SK-N-SH treated with all-trans-retinoic acid at 6 μM for 48 hours (cell line): ENCODE data around the gene ATP2A2.

Source experiments
- ATAC-seq: fragments of 200-7000 bp; cut with Tn5 transposase; 3 replicates; pipeline ENCODE4 v1.9.1; 2020; ENCODE audit warnings: mild to moderate bottlenecking, moderate library complexity
- ARNTL ChIP-seq: fragments of 450-650 bp; formaldehyde crosslinking; IDR thresholded peaks from 2 replicates; pipeline ENCODE4 v1.5.0; 2020; ENCODE audit warnings: low read depth, mild to moderate bottlenecking, moderate library complexity, borderline replicate concordance
- BACH2 ChIP-seq: fragments of 250-450 bp; sonication (Bioruptor Pico); IDR thresholded peaks from 2 replicates; pipeline ENCODE4 v1.9.0; 2021; ENCODE audit warnings: mild to moderate bottlenecking, borderline replicate concordance
- CSDC2 ChIP-seq: fragments of 250-450 bp; sonication (Bioruptor Pico); IDR thresholded peaks from 2 replicates; pipeline ENCODE4 v1.5.0; 2020; ENCODE audit warnings: mild to moderate bottlenecking, moderate library complexity
- ESRRG ChIP-seq: fragments of 250-450 bp; sonication (Bioruptor Pico); IDR thresholded peaks from 2 replicates; pipeline ENCODE4 v1.6.1; 2021; ENCODE audit warnings: mild to moderate bottlenecking
- GLIS3 ChIP-seq: fragments of 250-450 bp; sonication (Bioruptor Pico); IDR thresholded peaks from 2 replicates; pipeline ENCODE4 v1.5.0; 2020; ENCODE audit warnings: mild to moderate bottlenecking, moderate library complexity
- ISL1 ChIP-seq: fragments of 250-450 bp; sonication (Bioruptor Pico); IDR thresholded peaks from 2 replicates; pipeline ENCODE4 v2.1.2; 2022; ENCODE audit warnings: mild to moderate bottlenecking, moderate library complexity
- OSR1 ChIP-seq: fragments of 250-450 bp; sonication (Bioruptor Pico); IDR thresholded peaks from 2 replicates; pipeline ENCODE4 v1.8.0; 2022; ENCODE audit warnings: moderate library complexity, mild to moderate bottlenecking, inconsistent platforms
- PATZ1 ChIP-seq: fragments of 250-450 bp; sonication (Bioruptor Pico); IDR thresholded peaks from 2 replicates; pipeline ENCODE4 v1.8.0; 2020; ENCODE audit warnings: mild to moderate bottlenecking, moderate library complexity, borderline replicate concordance
- POU6F1 ChIP-seq: fragments of 250-450 bp; sonication (Bioruptor Pico); IDR thresholded peaks from 2 replicates; pipeline ENCODE4 v1.8.0; 2021; ENCODE audit warnings: low read depth, mild to moderate bottlenecking, moderate library complexity, borderline replicate concordance
- PPARA ChIP-seq: fragments of 250-450 bp; sonication (Bioruptor Pico); IDR thresholded peaks from 2 replicates; pipeline ENCODE4 v1.5.0; 2020; ENCODE audit warnings: mild to moderate bottlenecking, borderline replicate concordance
- RARB ChIP-seq: fragments of 250-450 bp; sonication (Bioruptor Pico); IDR thresholded peaks from 2 replicates; pipeline ENCODE4 v1.8.0; 2021; ENCODE audit warnings: mild to moderate bottlenecking, moderate library complexity
- TCF4 ChIP-seq: fragments of 250-450 bp; sonication (Bioruptor Pico); IDR thresholded peaks from 2 replicates; pipeline ENCODE4 v1.8.0; 2021; ENCODE audit warnings: mild to moderate bottlenecking, moderate library complexity, borderline replicate concordance
- TOX ChIP-seq: fragments of 250-450 bp; sonication (Bioruptor Pico); IDR thresholded peaks from 2 replicates; pipeline ENCODE4 v1.8.0; 2021; ENCODE audit warnings: mild to moderate bottlenecking, moderate library complexity, borderline replicate concordance
- ZC3H10 ChIP-seq: fragments of 250-450 bp; sonication (Bioruptor Pico); IDR thresholded peaks from 2 replicates; pipeline ENCODE4 v1.5.1; 2021; ENCODE audit warnings: mild to moderate bottlenecking, moderate library complexity
- ZFP30 ChIP-seq: fragments of 450-650 bp; formaldehyde crosslinking; IDR thresholded peaks from 2 replicates; pipeline ENCODE4 v1.5.0; 2022; ENCODE audit warnings: mild to moderate bottlenecking, moderate library complexity
- ZNF565 ChIP-seq: fragments of 450-650 bp; formaldehyde crosslinking; conservative IDR thresholded peaks from 2 replicates; pipeline ENCODE4 v1.5.0; 2020; ENCODE audit warnings: low read depth, mild to moderate bottlenecking, moderate library complexity
- ZNF70 ChIP-seq: fragments of 450-650 bp; formaldehyde crosslinking; IDR thresholded peaks from 2 replicates; pipeline ENCODE4 v1.5.0; 2020; ENCODE audit warnings: mild to moderate bottlenecking, moderate library complexity
- TF ChIP-seq, protein P1 (sequence below): fragments of 250-450 bp; sonication (Bioruptor Pico); IDR thresholded peaks from 2 replicates; pipeline ENCODE4 v1.5.1; 2021; ENCODE audit warnings: mild to moderate bottlenecking, moderate library complexity
- TF ChIP-seq, protein P2 (sequence below): fragments of 250-450 bp; sonication (Bioruptor Pico); IDR thresholded peaks from 2 replicates; pipeline ENCODE4 v1.5.1; 2020; ENCODE audit warnings: low read depth, mild to moderate bottlenecking, moderate library complexity
- TF ChIP-seq, protein P3 (sequence below): fragments of 250-450 bp; sonication (Bioruptor Pico); IDR thresholded peaks from 2 replicates; pipeline ENCODE4 v1.5.0; 2020; ENCODE audit warnings: mild to moderate bottlenecking, moderate library complexity

ATP2A2 gene

DNA sequence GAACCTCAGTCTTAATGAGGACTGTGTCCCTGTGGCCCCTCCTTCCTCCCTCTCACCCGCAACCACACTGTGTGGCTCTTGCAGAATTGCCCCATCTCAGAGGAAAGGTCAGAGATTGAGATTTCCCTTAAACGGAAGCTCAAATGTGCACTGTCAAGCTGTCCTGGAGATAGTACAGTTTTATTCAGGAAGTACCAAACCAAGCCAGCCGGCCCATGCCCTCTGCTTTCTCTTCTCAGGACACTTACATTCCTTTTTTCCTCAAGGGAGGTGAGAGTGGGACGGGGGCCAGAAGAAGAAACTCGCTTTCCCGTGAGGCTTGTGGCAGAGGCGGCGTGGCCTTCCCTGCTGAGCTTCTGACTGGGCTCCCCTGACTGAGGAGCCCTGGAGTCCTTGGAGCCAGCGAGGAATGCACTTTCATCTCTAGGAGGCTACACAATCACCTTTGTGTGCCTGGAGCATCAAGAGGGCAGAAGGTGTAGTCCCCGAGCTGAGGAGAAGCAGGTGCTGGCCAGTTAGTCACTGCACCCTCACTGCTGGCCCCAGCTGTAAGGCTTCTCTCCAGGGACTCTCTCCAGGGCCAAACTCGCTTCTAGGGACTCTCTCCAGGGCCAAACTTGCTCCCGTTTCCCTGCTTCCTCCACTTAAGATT, 24.1 kb upstream of the ATP2A2 start:
- no peak for TF ChIP-seq TOX (CRISPR knock-in tag)
- TF ChIP-seq, protein P1, sequence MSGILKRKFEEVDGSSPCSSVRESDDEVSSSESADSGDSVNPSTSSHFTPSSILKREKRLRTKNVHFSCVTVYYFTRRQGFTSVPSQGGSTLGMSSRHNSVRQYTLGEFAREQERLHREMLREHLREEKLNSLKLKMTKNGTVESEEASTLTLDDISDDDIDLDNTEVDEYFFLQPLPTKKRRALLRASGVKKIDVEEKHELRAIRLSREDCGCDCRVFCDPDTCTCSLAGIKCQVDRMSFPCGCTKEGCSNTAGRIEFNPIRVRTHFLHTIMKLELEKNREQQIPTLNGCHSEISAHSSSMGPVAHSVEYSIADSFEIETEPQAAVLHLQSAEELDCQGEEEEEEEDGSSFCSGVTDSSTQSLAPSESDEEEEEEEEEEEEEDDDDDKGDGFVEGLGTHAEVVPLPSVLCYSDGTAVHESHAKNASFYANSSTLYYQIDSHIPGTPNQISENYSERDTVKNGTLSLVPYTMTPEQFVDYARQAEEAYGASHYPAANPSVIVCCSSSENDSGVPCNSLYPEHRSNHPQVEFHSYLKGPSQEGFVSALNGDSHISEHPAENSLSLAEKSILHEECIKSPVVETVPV = no peak
- no peak for TF ChIP-seq ISL1 (CRISPR knock-in tag)
- TF ChIP-seq POU6F1 (CRISPR knock-in tag) = no peak
- TF ChIP-seq ARNTL (CRISPR knock-in tag) = no peak
- no peak for TF ChIP-seq BACH2
- TF ChIP-seq, protein P2, sequence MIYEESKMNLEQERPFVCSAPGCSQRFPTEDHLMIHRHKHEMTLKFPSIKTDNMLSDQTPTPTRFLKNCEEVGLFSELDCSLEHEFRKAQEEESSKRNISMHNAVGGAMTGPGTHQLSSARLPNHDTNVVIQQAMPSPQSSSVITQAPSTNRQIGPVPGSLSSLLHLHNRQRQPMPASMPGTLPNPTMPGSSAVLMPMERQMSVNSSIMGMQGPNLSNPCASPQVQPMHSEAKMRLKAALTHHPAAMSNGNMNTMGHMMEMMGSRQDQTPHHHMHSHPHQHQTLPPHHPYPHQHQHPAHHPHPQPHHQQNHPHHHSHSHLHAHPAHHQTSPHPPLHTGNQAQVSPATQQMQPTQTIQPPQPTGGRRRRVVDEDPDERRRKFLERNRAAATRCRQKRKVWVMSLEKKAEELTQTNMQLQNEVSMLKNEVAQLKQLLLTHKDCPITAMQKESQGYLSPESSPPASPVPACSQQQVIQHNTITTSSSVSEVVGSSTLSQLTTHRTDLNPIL (CRISPR knock-in tag) = no peak
- TF ChIP-seq PATZ1 (CRISPR knock-in tag) = no peak
- no peak for TF ChIP-seq TCF4 (CRISPR knock-in tag)
- TF ChIP-seq GLIS3 (CRISPR knock-in tag) = no peak
- no peak for TF ChIP-seq ESRRG (CRISPR knock-in tag)
- no peak for TF ChIP-seq ZNF70 (CRISPR knock-in tag)
- TF ChIP-seq CSDC2 (CRISPR knock-in tag) = no peak
- TF ChIP-seq PPARA (CRISPR knock-in tag) = no peak
- TF ChIP-seq ZC3H10 (CRISPR knock-in tag) = no peak
- no peak for TF ChIP-seq OSR1 (CRISPR knock-in tag)
- no peak for TF ChIP-seq RARB (CRISPR knock-in tag)
- ATAC-seq = no peak

- TF ChIP-seq ARNTL (CRISPR knock-in tag) (no peak), PATZ1 (CRISPR knock-in tag) (no peak), ZFP30 (CRISPR knock-in tag) (no peak), POU6F1 (CRISPR knock-in tag) (no peak), OSR1 (CRISPR knock-in tag) (no peak), ZNF70 (CRISPR knock-in tag) (no peak), ZNF565 (no peak), GLIS3 (CRISPR knock-in tag) (no peak), TOX (CRISPR knock-in tag) (no peak), BACH2 (no peak), TCF4 (CRISPR knock-in tag) (no peak), ISL1 (CRISPR knock-in tag) (no peak), ZC3H10 (CRISPR knock-in tag) (no peak)
- TF ChIP-seq, protein P1 = no peak
- TF ChIP-seq, protein P3, sequence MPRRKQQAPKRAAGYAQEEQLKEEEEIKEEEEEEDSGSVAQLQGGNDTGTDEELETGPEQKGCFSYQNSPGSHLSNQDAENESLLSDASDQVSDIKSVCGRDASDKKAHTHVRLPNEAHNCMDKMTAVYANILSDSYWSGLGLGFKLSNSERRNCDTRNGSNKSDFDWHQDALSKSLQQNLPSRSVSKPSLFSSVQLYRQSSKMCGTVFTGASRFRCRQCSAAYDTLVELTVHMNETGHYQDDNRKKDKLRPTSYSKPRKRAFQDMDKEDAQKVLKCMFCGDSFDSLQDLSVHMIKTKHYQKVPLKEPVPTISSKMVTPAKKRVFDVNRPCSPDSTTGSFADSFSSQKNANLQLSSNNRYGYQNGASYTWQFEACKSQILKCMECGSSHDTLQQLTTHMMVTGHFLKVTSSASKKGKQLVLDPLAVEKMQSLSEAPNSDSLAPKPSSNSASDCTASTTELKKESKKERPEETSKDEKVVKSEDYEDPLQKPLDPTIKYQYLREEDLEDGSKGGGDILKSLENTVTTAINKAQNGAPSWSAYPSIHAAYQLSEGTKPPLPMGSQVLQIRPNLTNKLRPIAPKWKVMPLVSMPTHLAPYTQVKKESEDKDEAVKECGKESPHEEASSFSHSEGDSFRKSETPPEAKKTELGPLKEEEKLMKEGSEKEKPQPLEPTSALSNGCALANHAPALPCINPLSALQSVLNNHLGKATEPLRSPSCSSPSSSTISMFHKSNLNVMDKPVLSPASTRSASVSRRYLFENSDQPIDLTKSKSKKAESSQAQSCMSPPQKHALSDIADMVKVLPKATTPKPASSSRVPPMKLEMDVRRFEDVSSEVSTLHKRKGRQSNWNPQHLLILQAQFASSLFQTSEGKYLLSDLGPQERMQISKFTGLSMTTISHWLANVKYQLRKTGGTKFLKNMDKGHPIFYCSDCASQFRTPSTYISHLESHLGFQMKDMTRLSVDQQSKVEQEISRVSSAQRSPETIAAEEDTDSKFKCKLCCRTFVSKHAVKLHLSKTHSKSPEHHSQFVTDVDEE (CRISPR knock-in tag) = no peak
- TF ChIP-seq, protein P2 (CRISPR knock-in tag) = no peak
- TF ChIP-seq, all 23 proteins: peak for 0
- ATAC-seq = no peak
These were observed 22.6 kb upstream of the ATP2A2 start for GRCh38 chr12:110258466-110258865.
